Spleen (tissue), 11 donors: ENCODE measurements around the gene YARS1. TPM values are rescaled to one million over a fixed set of nuclear protein-coding genes. Genes with fewer than 3 reads are reported as not detected.

Source experiments
- DNase-seq: peaks from one replicate; pipeline ENCODE4 v3.0.0-alpha.2; 2020
- H3K27ac ChIP-seq, 8 donors: fragments of 200-600 bp; sonication (generic) in 7 of 8; 1 replicate in 4 of 8; 2 replicates in 4 of 8; pipeline versions ENCODE4 v1.5.0 to v1.8.0; 2016 to 2021; ENCODE audit warnings: inconsistent platforms in 4 of 8, mild to moderate bottlenecking in 4 of 8, moderate library complexity in 1 of 8
- H3K27me3 ChIP-seq, 7 donors: fragments of 200-600 bp; sonication (generic) in 6 of 7; replicated peaks in 1 of 7; 1 replicate in 4 of 7; 2 replicates in 3 of 7; pipeline versions ENCODE4 v1.5.0 to v1.8.0; 2016 to 2021; ENCODE audit warnings: inconsistent platforms in 3 of 7, mild to moderate bottlenecking in 1 of 7
- H3K36me3 ChIP-seq, 6 donors: fragments of 200-600 bp; sonication (generic) in 5 of 6; 1 replicate in 4 of 6; 2 replicates in 2 of 6; pipeline versions ENCODE4 v1.5.0 to v1.8.0; 2016 to 2021; ENCODE audit warnings: inconsistent platforms in 2 of 6
- H3K4me1 ChIP-seq, 6 donors: fragments of 200-600 bp; sonication (generic) in 5 of 6; 1 replicate in 3 of 6; 2 replicates in 3 of 6; pipeline versions ENCODE4 v1.5.0 to v1.8.0; 2016 to 2021; ENCODE audit warnings: inconsistent platforms in 3 of 6
- H3K4me3 ChIP-seq, 8 donors: fragments of 200-600 bp; sonication (generic) in 7 of 8; 1 replicate in 4 of 8; 2 replicates in 4 of 8; pipeline versions ENCODE4 v1.5.0 to v1.8.0; 2016 to 2021; ENCODE audit warnings: inconsistent platforms in 4 of 8, mild to moderate bottlenecking in 4 of 8, moderate library complexity in 2 of 8
- H3K9me3 ChIP-seq, 8 donors: fragments of 200-600 bp; sonication (generic) in 7 of 8; 1 replicate in 4 of 8; 2 replicates in 4 of 8; pipeline versions ENCODE4 v1.5.0 to v1.8.0; 2016 to 2021; ENCODE audit warnings: inconsistent platforms in 4 of 8
- CTCF ChIP-seq, 11 experiments: fragments of 200-600 bp in 7 of 11; fragments of 450-650 bp in 4 of 11; sonication (generic) in 4 of 11; IDR thresholded peaks in 8 of 11; conservative IDR thresholded peaks in 3 of 11; 1 replicate in 7 of 11; 2 replicates in 4 of 11; pipeline versions ENCODE4 v1.4.0 to v1.8.0; 2016 to 2021; ENCODE audit warnings: antibody characterized with exemption in 11 of 11, inconsistent platforms in 4 of 11, mild to moderate bottlenecking in 1 of 11
- POLR2A ChIP-seq, 3 donors: fragments of 450-650 bp; IDR thresholded peaks; one replicate each; pipeline ENCODE4 v1.5.1; 2017; ENCODE audit warnings: antibody characterized with exemption in 3 of 3, mild to moderate bottlenecking in 1 of 3
- POLR2AphosphoS5 ChIP-seq, 3 donors: sonication (generic); formaldehyde crosslinking; IDR thresholded peaks; one replicate each; pipeline ENCODE4 v1.5.1; 2017; ENCODE audit warnings: antibody characterized with exemption in 3 of 3
- WGBS, 5 donors: extraction: QIAGEN DNeasy Blood & Tissue Kit in 3 of 5; methylation state at CpG; one replicate each; pipeline versions ENCODE4 v1.1.5 to v1.1.7; 2013 to 2018; 5-methylcytosine and 5-hydroxymethylcytosine counted together
- intact Hi-C: fragments of 100-400 bp; cut with DNase I; formaldehyde crosslinking; loops from one replicate; pipeline ENCODE4 v1.15.0; 2023; ENCODE audit warnings: low total_unique reads
- polyA plus RNA-seq, 3 donors: library from polyadenylated mRNA; stranded (reverse); fragments of 200-250 nt; gene quantifications; one replicate each; pipeline ENCODE4 v1.2.1, GENCODE V29; 2013
- total RNA-seq, 7 donors: library from RNA; depleted of rRNA in 3 of 7; stranded (reverse); fragments of >200 nt in 3 of 7; fragmentation: NEBNext Ultra II Directional in 4 of 7; extraction: Animal tissue kit (Norgen Biotek cat#: 25700) in 4 of 7; gene quantifications; one replicate each; pipeline versions ENCODE4 v1.1.0 to v1.2.1, GENCODE V29; 2016 to 2021
- donor health status: healthy with polysubstance abuse.
- donor health status: DM: no; HTN: no; CAD: no; lungs with moderate emphysema.
- donor health status: DM: no; HTN: no; CAD: no.
- donor health status: Bipolar disorder and iron deficiency.
- donor health status: healthy.
- donor health status: DM: no; HTN: no; CAD: no.
- donor health status: DM: yes; HTN: yes; CAD: no.

YARS1 gene
- total and polyA plus RNA-seq, 10 donors = 25.7 to 112 (median 52.1) TPM

GRCh38 chr1:32761253-32761877 is 55.8 kb downstream of the YARS1 start:
- peaks cover 0 to 21% (median 10%) of the 10 kb centered on the region in 6 donors for H3K4me1 ChIP-seq

GRCh38 chr1:32759997-32760623 is 57.0 kb downstream of the YARS1 start:
- DNase-seq = no peak
- Histone ChIP-seq H3K27ac (peak overlapping the region in 2 of 8 donors; percentile 2 to 8), H3K9me3 (no peaks in the 10 kb centered on the region), H3K4me1 (peaks cover 0 to 21% (median 10%) of the 10 kb centered on the region in 6 donors), H3K4me3 (no peak overlapping the region), H3K27me3 (peaks cover 0 to under 1% (median 0%) of the 10 kb centered on the region in 7 donors), H3K36me3 (no peaks in the 10 kb centered on the region)
- 81 to 93% (median 85%) methylated on average over 12 to 14 of the region's 14 CpGs for WGBS, 5 donors
- TF ChIP-seq POLR2AphosphoS5 (IDR thresholded peaks at IDR 0.05) = no peak
- no peak for TF ChIP-seq CTCF (IDR thresholded peaks at IDR 0.05 in 8 of 11, conservative IDR thresholded peaks at IDR 0.05 in 3 of 11)
- TF ChIP-seq POLR2A (IDR thresholded peaks at IDR 0.05) = no peak
- intact Hi-C loops = no loop called here

More at GRCh38 chr1:32761253-32761877, 55.8 kb downstream of the YARS1 start:
- Histone ChIP-seq H3K27ac (no peak overlapping the region), H3K27me3 (no peaks in the 10 kb centered on the region), H3K9me3 (no peaks in the 10 kb centered on the region), H3K36me3 (no peaks in the 10 kb centered on the region), H3K4me3 (no peak overlapping the region)
- intact Hi-C loops = no loop called here
- 30 to 53% (median 50%) methylated on average over 6 to 10 of the region's 10 CpGs for WGBS, 5 donors
- TF ChIP-seq CTCF (IDR thresholded peaks at IDR 0.05 in 8 of 11, conservative IDR thresholded peaks at IDR 0.05 in 3 of 11) (no peak), POLR2A (IDR thresholded peaks at IDR 0.05) (no peak), POLR2AphosphoS5 (IDR thresholded peaks at IDR 0.05) (no peak)
- DNase-seq = no peak

- Histone ChIP-seq H3K27me3 (peaks cover 0 to 6% (median 0%) of the 10 kb centered on the region in 7 donors), H3K4me3 (no peak overlapping the region), H3K4me1 (peaks cover 0 to 26% (median 14%) of the 10 kb centered on the region in 6 donors), H3K36me3 (no peaks in the 10 kb centered on the region), H3K9me3 (no peaks in the 10 kb centered on the region), H3K27ac (peak overlapping the region in 2 of 8 donors; percentile 2 to 8)
- DNase-seq = no peak
- TF ChIP-seq CTCF (IDR thresholded peaks at IDR 0.05 in 8 of 11, conservative IDR thresholded peaks at IDR 0.05 in 3 of 11) = no peak
- no peak for TF ChIP-seq POLR2AphosphoS5 (IDR thresholded peaks at IDR 0.05)
- no peak for TF ChIP-seq POLR2A (IDR thresholded peaks at IDR 0.05)
- intact Hi-C loops = no loop called here
- 57 to 76% (median 65%) methylated on average over 5 of the region's 5 CpGs for WGBS, 5 donors
Measured at GRCh38 chr1:32759521-32759981, 57.6 kb downstream of the YARS1 start.

DNA sequence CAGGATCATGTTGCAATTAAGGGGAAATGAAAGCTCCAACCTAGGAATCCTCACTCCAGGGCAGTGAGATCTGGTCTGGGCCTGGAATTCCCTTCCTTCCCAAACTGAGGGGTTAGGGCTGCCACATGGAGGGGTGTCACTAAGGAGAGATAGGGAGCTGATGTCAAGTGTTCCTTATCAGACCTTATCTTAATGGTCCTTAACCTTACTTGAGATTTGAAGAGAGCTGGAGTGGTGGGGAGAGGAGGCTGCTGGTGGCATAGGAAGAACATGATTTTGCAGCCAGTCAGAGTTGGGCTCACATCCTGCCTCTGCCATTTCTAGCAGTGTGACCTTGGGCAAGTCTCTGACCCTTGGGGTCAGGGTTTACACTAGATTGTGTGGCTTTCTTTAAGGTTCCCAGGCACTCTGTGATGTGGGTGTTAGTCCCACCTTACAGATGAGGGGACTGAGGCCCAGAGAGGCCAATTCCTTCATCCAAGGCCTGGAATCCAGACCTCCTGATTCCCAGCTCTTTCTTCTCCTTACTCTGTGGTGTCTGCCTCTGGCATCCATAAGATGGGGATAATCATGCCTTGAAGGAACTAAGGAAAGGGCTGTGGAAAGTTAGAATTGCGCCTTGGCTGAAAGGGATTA is 58.2 kb downstream of the YARS1 start:
- DNase-seq = no peak
- Histone ChIP-seq H3K9me3 (no peaks in the 10 kb centered on the region), H3K4me1 (peaks cover 0 to 33% (median 20%) of the 10 kb centered on the region in 6 donors), H3K4me3 (no peak overlapping the region), H3K27me3 (peaks cover 0 to 12% (median 0%) of the 10 kb centered on the region in 7 donors), H3K36me3 (no peaks in the 10 kb centered on the region), H3K27ac (no peak overlapping the region)
- TF ChIP-seq POLR2A (IDR thresholded peaks at IDR 0.05) (no peak), POLR2AphosphoS5 (IDR thresholded peaks at IDR 0.05) (no peak), CTCF (IDR thresholded peaks at IDR 0.05 in 8 of 11, conservative IDR thresholded peaks at IDR 0.05 in 3 of 11) (no peak)
- 91 to 100% (median 100%) methylated on average over 1 of the region's 1 CpG for WGBS, 5 donors
- intact Hi-C loops = no loop called here
